Measurements from ENCODE around the gene DDN.

The DDN gene

DNA sequence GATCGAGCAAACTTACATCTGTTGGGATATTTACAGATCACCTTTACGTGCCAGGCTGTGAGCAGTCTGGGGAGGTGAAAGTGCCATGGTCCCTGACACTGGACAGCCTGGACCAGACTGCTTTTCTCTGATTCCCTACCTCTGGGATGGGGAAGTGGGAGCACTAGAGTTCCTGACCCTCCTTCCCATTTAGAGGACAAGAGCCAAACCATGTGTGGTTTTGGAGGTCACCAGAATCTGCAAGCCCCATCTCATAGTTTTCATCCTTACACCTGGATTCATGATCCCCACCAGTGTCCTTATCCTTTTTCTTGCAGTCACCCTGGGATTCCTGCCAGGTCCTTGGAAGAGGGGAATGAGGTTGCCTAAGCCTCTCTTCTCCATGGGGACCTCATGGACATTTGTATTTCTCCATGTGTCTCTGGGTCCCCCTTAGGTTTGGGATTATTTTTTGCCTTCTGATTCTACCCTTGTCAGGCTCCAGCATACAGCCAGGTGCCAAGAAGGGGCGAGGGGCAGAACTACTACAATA is 26.2 kb downstream of the DDN start:
- TF ChIP-seq, protein P1, sequence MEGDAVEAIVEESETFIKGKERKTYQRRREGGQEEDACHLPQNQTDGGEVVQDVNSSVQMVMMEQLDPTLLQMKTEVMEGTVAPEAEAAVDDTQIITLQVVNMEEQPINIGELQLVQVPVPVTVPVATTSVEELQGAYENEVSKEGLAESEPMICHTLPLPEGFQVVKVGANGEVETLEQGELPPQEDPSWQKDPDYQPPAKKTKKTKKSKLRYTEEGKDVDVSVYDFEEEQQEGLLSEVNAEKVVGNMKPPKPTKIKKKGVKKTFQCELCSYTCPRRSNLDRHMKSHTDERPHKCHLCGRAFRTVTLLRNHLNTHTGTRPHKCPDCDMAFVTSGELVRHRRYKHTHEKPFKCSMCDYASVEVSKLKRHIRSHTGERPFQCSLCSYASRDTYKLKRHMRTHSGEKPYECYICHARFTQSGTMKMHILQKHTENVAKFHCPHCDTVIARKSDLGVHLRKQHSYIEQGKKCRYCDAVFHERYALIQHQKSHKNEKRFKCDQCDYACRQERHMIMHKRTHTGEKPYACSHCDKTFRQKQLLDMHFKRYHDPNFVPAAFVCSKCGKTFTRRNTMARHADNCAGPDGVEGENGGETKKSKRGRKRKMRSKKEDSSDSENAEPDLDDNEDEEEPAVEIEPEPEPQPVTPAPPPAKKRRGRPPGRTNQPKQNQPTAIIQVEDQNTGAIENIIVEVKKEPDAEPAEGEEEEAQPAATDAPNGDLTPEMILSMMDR (IDR thresholded peaks at IDR 0.05; ENCODE audit: control extremely low read depth, extremely low read depth, low read depth, missing control alignments): no peak
- POLR2A ChIA-PET: no interaction called here
- DNase-seq (ENCODE audit: extremely low spot score): no peak
- CTCF ChIA-PET: interaction anchor here (1.4 to 16.4 kb wide), 8 partner anchors 8 to 120 kb away, joined by 3 to 417 read pairs (median 6); partner anchors contain the start of genes ARF3, DDN and WNT1

DNA sequence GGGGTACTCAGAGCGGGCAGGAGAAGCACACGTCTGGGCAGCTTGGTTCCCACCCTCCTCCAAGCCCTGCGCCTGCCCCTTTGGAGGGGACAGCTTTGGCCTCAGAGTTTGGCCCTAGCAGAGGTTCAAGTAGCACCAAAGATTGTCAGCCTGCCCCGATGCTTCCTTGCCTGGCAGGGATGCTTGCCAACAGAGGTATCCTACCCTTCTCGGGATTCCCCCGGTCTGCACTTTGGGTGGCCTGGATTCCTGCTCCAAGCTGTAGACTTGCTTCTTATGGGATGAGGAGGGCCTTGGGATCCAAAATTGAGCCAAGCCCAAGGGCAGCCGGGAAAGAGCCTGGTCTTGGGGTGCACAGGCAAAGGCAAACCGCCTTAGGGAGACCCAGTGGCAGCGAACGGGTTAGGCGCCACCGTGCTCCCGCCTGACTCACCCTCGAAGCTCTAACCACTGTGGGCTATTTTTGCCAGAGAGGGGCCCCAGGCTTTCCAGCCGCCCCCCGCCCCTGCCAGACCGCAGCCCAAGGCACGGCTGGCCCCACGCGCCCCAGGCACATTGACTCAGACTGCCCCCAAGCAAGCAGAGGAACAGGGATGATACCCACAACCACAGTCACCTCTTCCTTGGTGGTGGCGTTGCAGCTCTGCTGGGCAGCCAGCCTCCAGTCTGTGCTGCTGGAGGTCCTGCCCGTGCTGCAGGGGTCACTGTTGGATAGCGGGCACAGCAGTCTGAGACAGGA is 26.8 kb downstream of the DDN start:
- TF ChIP-seq, protein P1 (IDR thresholded peaks at IDR 0.05; ENCODE audit: control extremely low read depth, extremely low read depth, low read depth, missing control alignments): no peak
- DNase-seq (ENCODE audit: extremely low spot score): no peak
- ChIA-PET CTCF (interaction anchor here (1.9 to 15.6 kb wide), 4 partner anchors 10 to 119 kb away, joined by 5 to 264 read pairs (median 46); partner anchors contain the start of genes DDN and WNT1), POLR2A (no interaction called here)

DNA sequence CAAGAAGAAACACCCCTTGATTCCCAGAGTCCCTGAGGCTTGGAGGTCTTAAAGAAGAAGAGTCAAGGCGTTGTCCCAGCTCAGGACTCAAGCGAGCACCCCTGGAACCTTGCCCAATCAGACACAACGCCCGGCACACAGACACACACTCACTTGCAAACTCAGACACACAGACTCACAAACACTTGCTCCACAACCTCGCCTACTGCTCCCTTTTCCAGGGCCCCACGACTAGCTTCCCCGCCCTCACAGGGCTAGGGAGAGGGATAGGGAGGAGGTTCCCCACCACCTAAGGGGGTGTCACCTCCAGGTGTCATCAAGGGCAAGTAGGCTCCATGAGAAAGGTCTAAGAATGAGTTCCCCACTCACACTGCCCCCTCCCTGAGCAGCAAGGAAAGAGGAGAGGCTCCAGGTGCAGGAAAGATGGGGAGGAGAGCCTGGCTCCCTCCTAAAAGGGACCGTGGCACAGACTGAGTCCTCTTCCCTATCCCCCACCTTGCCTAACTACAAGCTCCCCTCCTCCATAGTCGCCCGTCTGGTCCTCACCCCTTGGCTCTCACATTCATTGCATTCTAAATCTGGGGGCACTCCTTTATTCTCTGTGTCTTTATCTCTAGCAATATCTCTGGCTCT is 28.4 kb downstream of the DDN start:
- ChIA-PET CTCF (interaction anchor here (1.4 to 15.6 kb wide), 5 partner anchors 12 to 117 kb away, joined by 3 to 264 read pairs (median 5); partner anchors contain the start of genes DDN and WNT1), POLR2A (no interaction called here)
- DNase-seq (ENCODE audit: extremely low spot score): no peak
- TF ChIP-seq, protein P1 (IDR thresholded peaks at IDR 0.05; ENCODE audit: control extremely low read depth, extremely low read depth, low read depth, missing control alignments): no peak

GRCh38 chr12:48969833-48970701 is 29.1 kb downstream of the DDN start:
- DNase-seq (ENCODE audit: extremely low spot score): peak; percentile 66
- CTCF ChIA-PET: interaction anchor here (1.6 to 15.6 kb wide), 5 partner anchors 12 to 117 kb away, joined by 3 to 264 read pairs (median 33); partner anchors contain the start of genes ARF3, DDN, DDX23 and WNT1
- TF ChIP-seq, protein P1 (IDR thresholded peaks at IDR 0.05; ENCODE audit: control extremely low read depth, extremely low read depth, low read depth, missing control alignments): peak; percentile 29
- POLR2A ChIA-PET: interaction anchor here (0.7 to 1.0 kb wide), 2 partner anchors 16 to 18 kb away, joined by 3 to 4 read pairs; no protein-coding TSS in a partner anchor

DNA sequence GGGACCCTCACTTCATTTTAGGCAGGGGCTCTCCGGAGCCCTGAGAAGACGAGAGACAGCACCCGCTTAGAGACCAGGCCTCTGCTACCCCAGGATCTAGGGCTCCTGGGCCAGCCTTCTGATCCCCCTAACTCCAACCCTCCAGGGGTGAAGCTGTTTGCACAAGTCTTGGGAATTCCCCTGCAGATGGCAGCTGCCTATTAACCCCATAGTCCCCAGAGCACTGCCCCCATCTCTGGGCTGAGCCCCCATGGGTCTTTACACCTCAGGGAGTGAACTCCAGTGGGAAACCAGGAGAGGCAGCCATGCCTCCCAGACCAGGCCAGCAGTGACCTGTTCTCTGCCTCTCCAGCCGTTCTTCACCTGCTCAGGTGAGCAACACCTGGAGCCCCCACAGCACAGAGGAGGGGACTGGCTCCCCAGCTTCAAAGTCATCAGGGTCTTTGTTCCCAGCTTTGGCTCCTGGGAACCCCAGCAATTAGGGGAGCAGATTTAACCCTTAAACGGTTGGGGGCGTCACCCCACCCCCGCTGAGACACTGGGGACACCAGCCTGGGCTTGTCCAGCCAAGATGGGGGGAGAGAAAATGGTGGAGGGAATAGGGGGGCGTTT is 29.9 kb downstream of the DDN start:
- CTCF ChIA-PET: interaction anchor here (0.7 to 15.6 kb wide), 11 partner anchors 9 to 173 kb away, joined by 3 to 264 read pairs (median 5); partner anchors contain the start of genes ARF3, DDN, DDX23 and RND1
- POLR2A ChIA-PET: interaction anchor here (0.7 to 1.0 kb wide), 2 partner anchors 15 to 19 kb away, joined by 3 to 4 read pairs; no protein-coding TSS in a partner anchor
- peak; percentile 40 for DNase-seq (ENCODE audit: extremely low spot score)
- TF ChIP-seq, protein P1 (IDR thresholded peaks at IDR 0.05; ENCODE audit: control extremely low read depth, extremely low read depth, low read depth, missing control alignments): no peak
